GM12864 (cell line): ENCODE measurements around the gene TIMM50.

ENCODE experiments used
- DNase-seq: peaks from one replicate; pipeline ENCODE4 v3.0.0-alpha.2; 2011; ENCODE audit warnings: low read depth
- H3K4me3 ChIP-seq: 2 replicates; pipeline ENCODE4 v1.5.1; 2011; ENCODE audit warnings: mild to moderate bottlenecking, low read depth, low read length, control low read depth
- CTCF ChIP-seq: IDR thresholded peaks from 2 replicates; pipeline ENCODE4 v1.5.1; 2011; ENCODE audit warnings: low read depth, mild to moderate bottlenecking, moderate library complexity, low read length, control low read depth, inconsistent platforms; ENCODE audit errors: missing control alignments

TIMM50 gene

GRCh38 chr19:39481229-39481545, 549 bp downstream of the TIMM50 start:
- no peak for DNase-seq
- H3K4me3 ChIP-seq: peak overlapping the region; percentile 72
- no peak for TF ChIP-seq CTCF

GRCh38 chr19:39481676-39482075, 1.0 kb downstream of the TIMM50 start:
- TF ChIP-seq CTCF: no peak
- DNase-seq: no peak

GRCh38 chr19:39483141-39483540, 2.5 kb downstream of the TIMM50 start:
- TF ChIP-seq CTCF: no peak
- H3K4me3 ChIP-seq: no peak overlapping the region
- DNase-seq: no peak

More at GRCh38 chr19:39481676-39482075, 1.0 kb downstream of the TIMM50 start:
- H3K4me3 ChIP-seq: peak overlapping the region; percentile 72

GRCh38 chr19:39489756-39490155, 9.1 kb downstream of the TIMM50 start:
- no peak for DNase-seq
- TF ChIP-seq CTCF: no peak
- no peak overlapping the region for H3K4me3 ChIP-seq

- TF ChIP-seq CTCF: no peak
- H3K4me3 ChIP-seq: no peak overlapping the region
- no peak for DNase-seq
These were observed 11.6 kb downstream of the TIMM50 start for GRCh38 chr19:39492225-39492624.

- TF ChIP-seq CTCF: no peak
- DNase-seq: no peak
- H3K4me3 ChIP-seq: no peak overlapping the region
These were observed 12.2 kb downstream of the TIMM50 start for GRCh38 chr19:39492788-39493187.

GRCh38 chr19:39494661-39495060, 14.0 kb downstream of the TIMM50 start:
- TF ChIP-seq CTCF: no peak
- DNase-seq: no peak
- H3K4me3 ChIP-seq: no peak overlapping the region
